KOPT-K1 (cell line): Measurements from ENCODE around the gene DDAH2.

ENCODE experiments used
- H3K27ac ChIP-seq: fragments of 200-600 bp; sonication (generic); 2 replicates; pipeline ENCODE4 v1.5.1; 2016; ENCODE audit warnings: antibody characterized with exemption, mild to moderate bottlenecking, low read depth, low read length; ENCODE audit not compliant: poor library complexity, severe bottlenecking
- H3K36me3 ChIP-seq: fragments of 200-600 bp; sonication (generic); 2 replicates; pipeline ENCODE4 v1.5.1; 2017; ENCODE audit warnings: antibody characterized with exemption, mild to moderate bottlenecking, low read length, moderate library complexity; ENCODE audit not compliant: insufficient read depth
- H3K9me3 ChIP-seq: fragments of 200-600 bp; sonication (generic); 2 replicates; pipeline ENCODE4 v1.5.1; 2017; ENCODE audit warnings: antibody characterized with exemption, low read length, mild to moderate bottlenecking; ENCODE audit not compliant: insufficient read depth, poor library complexity, severe bottlenecking

The DDAH2 gene

GRCh38 chr6:31765910-31766794, 37.1 kb upstream of the DDAH2 start:
- no peak overlapping the region for H3K27ac ChIP-seq
- H3K9me3 ChIP-seq = no peaks in the 10 kb centered on the region
- H3K36me3 ChIP-seq = peaks cover 47% of the 10 kb centered on the region

GRCh38 chr6:31765559-31765909, 36.4 kb upstream of the DDAH2 start:
- Histone ChIP-seq H3K9me3 (no peaks in the 10 kb centered on the region), H3K36me3 (peaks cover 53% of the 10 kb centered on the region)

GRCh38 chr6:31764198-31764597, 35.1 kb upstream of the DDAH2 start:
- Histone ChIP-seq H3K27ac (no peak overlapping the region), H3K36me3 (peaks cover 66% of the 10 kb centered on the region)

More at GRCh38 chr6:31765559-31765909, 36.4 kb upstream of the DDAH2 start:
- H3K27ac ChIP-seq = no peak overlapping the region

GRCh38 chr6:31763619-31763940, 34.5 kb upstream of the DDAH2 start:
- H3K27ac ChIP-seq = no peak overlapping the region
- peaks cover 72% of the 10 kb centered on the region for H3K36me3 ChIP-seq
- no peaks in the 10 kb centered on the region for H3K9me3 ChIP-seq

More at GRCh38 chr6:31764198-31764597, 35.1 kb upstream of the DDAH2 start:
- no peaks in the 10 kb centered on the region for H3K9me3 ChIP-seq

- Histone ChIP-seq H3K36me3 (peaks cover 78% of the 10 kb centered on the region), H3K27ac (no peak overlapping the region), H3K9me3 (no peaks in the 10 kb centered on the region)
These were observed 33.9 kb upstream of the DDAH2 start for GRCh38 chr6:31762878-31763618.

- H3K27ac ChIP-seq = no peak within 1 kb of the TSS
- no peaks in the 10 kb centered on the region for H3K9me3 ChIP-seq
- peaks cover 83% of the 10 kb centered on the region for H3K36me3 ChIP-seq
These were observed 33.3 kb upstream of the DDAH2 start, which contains the start of gene SAPCD1 for GRCh38 chr6:31762356-31762755. TSS of gene SAPCD1 (plus strand) at chr6:31762656. CDS start at chr6:31763055, 399 bp downstream.

- peaks cover 83% of the 10 kb centered on the region for H3K36me3 ChIP-seq
- H3K27ac ChIP-seq = no peak overlapping the region
- no peaks in the 10 kb centered on the region for H3K9me3 ChIP-seq
These were observed 32.2 kb upstream of the DDAH2 start for GRCh38 chr6:31761343-31761742.

GRCh38 chr6:31760790-31761189, 31.7 kb upstream of the DDAH2 start:
- Histone ChIP-seq H3K27ac (no peak overlapping the region), H3K36me3 (peaks cover 79% of the 10 kb centered on the region), H3K9me3 (no peaks in the 10 kb centered on the region)

GRCh38 chr6:31758281-31758680, 29.2 kb upstream of the DDAH2 start:
- Histone ChIP-seq H3K27ac (no peak overlapping the region), H3K9me3 (no peaks in the 10 kb centered on the region), H3K36me3 (peaks cover 60% of the 10 kb centered on the region)

GRCh38 chr6:31752739-31753319, 23.7 kb upstream of the DDAH2 start:
- H3K9me3 ChIP-seq = no peaks in the 10 kb centered on the region
- no peak overlapping the region for H3K27ac ChIP-seq
- peaks cover 38% of the 10 kb centered on the region for H3K36me3 ChIP-seq

- Histone ChIP-seq H3K27ac (no peak overlapping the region), H3K9me3 (no peaks in the 10 kb centered on the region), H3K36me3 (peaks cover 55% of the 10 kb centered on the region)
These were observed 21.4 kb upstream of the DDAH2 start for GRCh38 chr6:31750411-31751022.

- Histone ChIP-seq H3K36me3 (peaks cover 65% of the 10 kb centered on the region), H3K9me3 (no peaks in the 10 kb centered on the region), H3K27ac (no peak overlapping the region)
These were observed 20.4 kb upstream of the DDAH2 start for GRCh38 chr6:31749301-31750036.

- H3K36me3 ChIP-seq = peaks cover 81% of the 10 kb centered on the region
- H3K9me3 ChIP-seq = no peaks in the 10 kb centered on the region
- no peak overlapping the region for H3K27ac ChIP-seq
These were observed 15.3 kb upstream of the DDAH2 start for GRCh38 chr6:31744422-31744821.

GRCh38 chr6:31742894-31743293, 13.8 kb upstream of the DDAH2 start:
- Histone ChIP-seq H3K27ac (no peak overlapping the region), H3K36me3 (peaks cover 65% of the 10 kb centered on the region)

More at GRCh38 chr6:31742894-31743293, 13.8 kb upstream of the DDAH2 start:
- H3K9me3 ChIP-seq = no peaks in the 10 kb centered on the region
